GM21619 (cell line): ENCODE data around the gene IQCM.

Experiments used
- ATAC-seq: cut with Tn5 transposase; IDR thresholded peaks from one replicate; pipeline ENCODE4 v1.9.1; 2021; ENCODE audit not compliant: unreplicated experiment

The IQCM gene

GRCh38 chr4:149784018-149784417 lies 31.6 kb downstream of the IQCM start:
- no peak for ATAC-seq

GRCh38 chr4:149781150-149781549 lies 34.5 kb downstream of the IQCM start:
- ATAC-seq, result no peak

GRCh38 chr4:149768477-149768876 lies 47.2 kb downstream of the IQCM start:
- no peak for ATAC-seq

- no peak for ATAC-seq
These were observed 49.5 kb downstream of the IQCM start for GRCh38 chr4:149766135-149766534.

GRCh38 chr4:149765630-149766029 lies 50.0 kb downstream of the IQCM start:
- ATAC-seq, result no peak

- no peak for ATAC-seq
These were observed 59.7 kb downstream of the IQCM start for GRCh38 chr4:149755969-149756368.

GRCh38 chr4:149754526-149754925 lies 61.1 kb downstream of the IQCM start:
- no peak for ATAC-seq

GRCh38 chr4:149752729-149753128 lies 62.9 kb downstream of the IQCM start:
- ATAC-seq, result no peak

GRCh38 chr4:149751174-149751573 lies 64.5 kb downstream of the IQCM start:
- ATAC-seq, result no peak

- ATAC-seq, result no peak
These were observed 65.9 kb downstream of the IQCM start for GRCh38 chr4:149749784-149750183.

GRCh38 chr4:149747646-149748045 lies 68.0 kb downstream of the IQCM start:
- no peak for ATAC-seq

GRCh38 chr4:149746276-149746675 lies 69.4 kb downstream of the IQCM start:
- no peak for ATAC-seq

- no peak for ATAC-seq
These were observed 74.3 kb downstream of the IQCM start for GRCh38 chr4:149741186-149741831.

GRCh38 chr4:149738156-149738555 lies 77.5 kb downstream of the IQCM start:
- no peak for ATAC-seq

- no peak for ATAC-seq
These were observed 79.8 kb downstream of the IQCM start for GRCh38 chr4:149735796-149736195.

GRCh38 chr4:149728444-149728843 lies 87.2 kb downstream of the IQCM start:
- no peak for ATAC-seq

GRCh38 chr4:149727663-149728062 lies 88.0 kb downstream of the IQCM start:
- no peak for ATAC-seq

GRCh38 chr4:149723065-149723464 lies 92.6 kb downstream of the IQCM start:
- no peak for ATAC-seq

GRCh38 chr4:149719806-149720205 lies 95.8 kb downstream of the IQCM start:
- no peak for ATAC-seq

- no peak for ATAC-seq
These were observed 96.3 kb downstream of the IQCM start for GRCh38 chr4:149719357-149719756.

GRCh38 chr4:149718500-149718899 lies 97.1 kb downstream of the IQCM start:
- no peak for ATAC-seq

GRCh38 chr4:149716728-149717127 lies 98.9 kb downstream of the IQCM start:
- ATAC-seq, result no peak

- ATAC-seq, result no peak
These were observed 99.6 kb downstream of the IQCM start for GRCh38 chr4:149715822-149716585.
